NB4 (cell line): ENCODE data around the gene TRIM25.

ENCODE experiments used
- CTCF ChIP-seq: IDR thresholded peaks from one replicate; pipeline ENCODE4 v1.5.1; 2012; ENCODE audit warnings: low read depth, low read length
- POLR2A ChIP-seq: IDR thresholded peaks from 2 replicates; pipeline ENCODE4 v1.6.1; 2011; ENCODE audit warnings: mild to moderate bottlenecking; ENCODE audit not compliant: insufficient read length; ENCODE audit errors: extremely low read depth

GRCh38 chr17:56885312-56885657 lies 28.6 kb downstream of the TRIM25 start:
- no peak for TF ChIP-seq CTCF
- TF ChIP-seq POLR2A: no peak
